HG03039 (cell line): Measurements from ENCODE around the gene LBR.

ENCODE experiments used
- ATAC-seq: cut with Tn5 transposase; IDR thresholded peaks from one replicate; pipeline ENCODE4 v1.9.1; 2021; ENCODE audit warnings: mild to moderate bottlenecking, moderate library complexity; ENCODE audit not compliant: unreplicated experiment

The LBR gene

GRCh38 chr1:225446595-225446960, 18.7 kb upstream of the LBR start:
- ATAC-seq = no peak

GRCh38 chr1:225445639-225446594, 18.1 kb upstream of the LBR start:
- ATAC-seq = no peak

- no peak for ATAC-seq
These were observed 14.3 kb upstream of the LBR start for GRCh38 chr1:225442123-225442505.

GRCh38 chr1:225441314-225442122, 13.7 kb upstream of the LBR start:
- ATAC-seq = no peak

- no peak for ATAC-seq
These were observed 12.8 kb upstream of the LBR start for GRCh38 chr1:225440380-225441221.

DNA sequence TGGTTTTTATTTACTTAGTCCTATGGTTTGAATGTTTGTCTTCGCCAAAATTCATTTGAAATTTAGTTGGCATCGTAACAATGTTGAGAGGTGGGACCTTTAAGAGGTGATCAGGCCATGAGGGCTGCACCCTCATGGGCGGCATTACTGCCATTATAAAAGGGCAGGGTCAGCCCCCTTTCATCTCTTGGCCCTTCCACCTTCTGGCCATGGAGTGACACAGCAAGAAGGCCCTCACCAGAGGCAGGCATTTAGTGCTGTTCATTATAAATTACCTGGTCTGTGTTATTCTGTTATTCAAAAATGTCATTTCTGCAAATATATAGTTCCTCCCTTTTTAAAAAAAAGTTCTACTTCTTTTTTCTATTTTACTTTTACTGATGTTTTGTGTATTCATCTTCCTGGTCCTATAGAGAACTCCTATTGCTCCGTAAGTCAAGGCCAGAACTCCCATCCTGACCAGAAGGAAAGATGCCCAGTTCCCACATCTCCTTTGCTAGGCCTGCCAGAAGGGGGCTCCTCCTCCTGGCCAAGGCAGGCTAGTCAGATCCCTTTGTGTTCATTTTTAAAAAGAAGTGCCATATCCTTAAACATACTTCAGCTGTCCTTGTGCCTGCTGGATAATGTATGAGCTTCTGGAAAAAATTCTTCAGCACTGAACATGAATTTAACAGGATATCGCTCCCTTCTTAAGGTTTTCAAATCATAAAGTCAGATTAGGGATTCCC, 10.0 kb upstream of the LBR start:
- no peak for ATAC-seq

- peak; percentile 49 for ATAC-seq
These were observed 8.1 kb upstream of the LBR start for GRCh38 chr1:225435957-225436392.

DNA sequence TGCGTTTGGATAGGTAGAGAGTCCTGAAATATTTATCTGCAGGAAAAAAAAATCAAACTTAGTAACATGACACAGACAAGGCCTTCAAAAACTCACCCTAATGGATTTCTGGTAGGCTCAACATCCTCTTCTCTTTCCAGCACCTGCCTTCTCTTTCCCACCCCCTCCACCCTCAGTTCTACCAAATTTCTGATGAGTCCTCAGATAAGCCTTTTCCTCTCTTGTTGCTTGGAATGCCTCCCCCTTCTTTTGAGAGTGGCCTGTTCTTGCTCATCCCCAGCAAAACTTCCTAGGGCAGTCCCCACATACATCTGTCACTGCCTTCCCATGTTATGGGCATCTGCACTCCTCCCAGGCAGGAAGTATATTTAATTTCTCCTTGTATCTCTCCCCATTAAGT, 7.6 kb upstream of the LBR start:
- ATAC-seq = peak; percentile 23

DNA sequence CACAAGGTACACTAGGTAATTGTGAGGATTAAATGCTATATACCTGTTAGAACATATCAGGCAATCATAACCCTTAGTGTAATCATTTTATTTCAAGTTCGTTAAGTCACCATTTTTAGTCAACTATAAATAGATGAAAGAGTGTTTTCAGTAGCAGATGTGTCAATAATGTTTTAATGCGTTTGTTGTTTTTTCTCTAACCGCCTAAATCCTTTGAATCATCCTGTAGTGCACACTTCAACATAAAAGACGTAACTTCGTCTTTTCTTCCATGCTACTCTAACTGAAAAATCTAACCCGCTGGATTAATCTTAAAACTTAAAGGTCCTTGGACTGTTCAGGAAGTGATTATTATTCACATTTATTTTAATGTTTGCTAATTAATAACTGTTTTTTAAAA, 7.2 kb upstream of the LBR start:
- ATAC-seq = no peak

DNA sequence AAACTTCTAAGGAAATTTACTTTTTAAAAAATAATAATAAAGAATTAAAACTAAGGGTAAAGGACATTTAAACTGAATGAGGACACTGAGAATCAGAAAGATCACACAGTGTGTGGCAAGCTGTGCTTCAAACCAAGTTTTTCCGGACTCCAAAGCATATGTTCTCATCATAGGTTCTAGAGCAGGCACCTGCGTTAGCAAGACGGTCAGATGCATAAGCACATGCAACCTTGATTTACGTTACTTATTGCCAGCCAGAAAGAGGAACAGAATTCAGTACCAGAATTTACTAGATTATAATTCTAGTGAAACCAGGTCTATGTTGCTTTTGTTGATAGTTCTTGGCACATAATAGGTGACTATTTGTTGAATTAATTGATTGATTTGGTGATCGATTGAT, 6.2 kb upstream of the LBR start:
- no peak for ATAC-seq

DNA sequence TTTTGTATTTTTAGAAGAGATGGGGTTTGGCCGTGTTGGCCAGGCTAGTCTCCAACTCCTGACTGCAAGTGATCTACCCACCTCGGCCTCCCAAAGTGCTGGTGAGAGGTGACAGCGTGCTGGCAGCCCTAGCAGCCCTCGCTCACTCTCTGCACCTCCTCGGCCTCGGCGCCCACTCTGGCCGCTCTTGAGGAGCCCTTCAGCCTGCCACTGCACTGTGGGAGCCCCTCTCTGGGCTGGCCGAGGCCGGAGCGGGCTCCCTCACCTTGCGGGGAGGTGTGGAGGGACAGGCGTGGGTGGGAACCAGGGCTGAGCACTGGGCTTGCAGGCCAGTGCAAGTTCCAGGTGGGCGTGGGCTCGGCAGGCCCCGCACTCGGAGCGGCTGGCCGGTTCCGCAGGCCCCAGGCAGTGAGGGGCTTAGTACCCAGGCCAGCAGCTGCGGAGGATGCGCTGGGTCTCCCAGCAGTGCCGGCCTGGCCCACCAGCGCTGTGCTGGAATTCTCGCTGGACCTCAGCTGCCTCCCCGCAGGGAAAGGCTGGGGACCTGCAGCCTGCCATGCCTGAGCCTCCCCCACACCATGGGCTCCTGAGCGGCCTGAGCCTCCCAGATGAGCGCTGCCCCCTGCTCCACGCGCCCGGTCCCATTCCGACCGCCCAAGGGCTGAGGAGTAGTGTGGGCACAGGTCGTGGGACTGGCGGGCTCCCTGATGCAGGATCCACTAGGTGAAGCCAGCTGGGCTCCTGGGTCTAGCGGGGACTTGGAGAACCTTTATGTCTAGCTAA, 3.4 kb upstream of the LBR start:
- no peak for ATAC-seq

DNA sequence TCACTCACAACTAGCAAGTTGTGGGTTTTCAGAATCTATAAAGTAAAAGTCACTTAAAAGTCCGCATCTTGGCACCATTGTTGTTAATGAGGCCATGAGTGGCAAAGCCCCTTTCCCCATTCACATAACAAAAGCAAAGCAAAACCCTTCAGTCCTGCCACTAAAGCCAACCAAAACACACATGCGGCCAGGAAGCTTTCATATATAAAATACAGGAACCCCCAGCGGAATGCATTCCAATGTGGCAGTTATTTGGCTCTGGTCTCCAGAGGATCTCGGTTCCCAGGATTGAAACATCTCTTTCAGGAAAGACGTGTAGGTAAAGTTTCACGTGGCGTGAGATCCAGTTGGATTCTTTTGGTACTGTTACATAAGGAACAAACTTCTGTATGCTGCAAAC, 2.5 kb upstream of the LBR start:
- ATAC-seq = no peak

GRCh38 chr1:225428881-225429455, 1.1 kb upstream of the LBR start:
- no peak for ATAC-seq

GRCh38 chr1:225428068-225428880, 436 bp upstream of the LBR start:
- ATAC-seq = peak; percentile 91

DNA sequence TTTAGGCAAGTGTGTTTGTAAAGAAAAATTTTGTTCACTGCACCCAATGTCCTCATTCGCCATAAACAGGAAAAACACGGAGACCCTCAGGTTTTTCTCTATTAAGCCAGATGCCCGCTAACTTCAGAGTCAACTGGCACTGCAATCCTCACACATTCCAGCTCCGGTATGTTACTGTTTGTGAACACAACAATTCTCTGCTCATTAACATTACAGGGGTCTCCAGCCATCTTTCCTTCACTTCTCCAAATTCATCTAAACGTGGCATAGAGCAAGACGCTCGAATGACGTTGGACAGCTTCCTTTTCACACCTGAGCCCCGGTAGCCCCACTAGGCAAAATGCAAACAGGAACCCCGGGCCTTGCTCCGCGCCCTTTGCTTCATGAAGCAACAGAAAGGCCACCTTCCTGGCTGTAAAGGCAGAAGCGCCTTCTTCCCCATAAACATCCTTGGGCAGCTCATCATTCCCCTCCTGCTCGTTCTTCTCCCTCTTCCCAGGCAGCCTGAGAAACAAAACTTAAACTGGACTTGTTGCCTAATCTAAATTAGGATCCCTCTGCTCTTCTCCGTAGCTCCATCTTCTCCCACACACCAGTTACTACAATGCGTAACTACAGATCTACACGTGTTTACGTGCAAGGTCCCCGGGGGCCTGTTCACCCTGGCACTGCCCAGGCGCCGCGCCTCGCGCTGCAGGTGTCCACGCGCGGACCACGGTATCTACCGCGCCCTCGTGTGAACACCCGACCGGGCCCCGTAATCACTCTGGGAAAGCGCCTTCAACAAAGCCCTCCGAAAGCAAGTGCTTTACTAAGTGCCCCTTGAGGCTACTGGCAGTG, 1.2 kb downstream of the LBR start:
- no peak for ATAC-seq

- no peak for ATAC-seq
These were observed 2.5 kb downstream of the LBR start for GRCh38 chr1:225425201-225425786.

GRCh38 chr1:225424562-225425200, 3.2 kb downstream of the LBR start:
- no peak for ATAC-seq
